ENCODE measurements around the gene LYSMD2.

Gene LYSMD2

DNA sequence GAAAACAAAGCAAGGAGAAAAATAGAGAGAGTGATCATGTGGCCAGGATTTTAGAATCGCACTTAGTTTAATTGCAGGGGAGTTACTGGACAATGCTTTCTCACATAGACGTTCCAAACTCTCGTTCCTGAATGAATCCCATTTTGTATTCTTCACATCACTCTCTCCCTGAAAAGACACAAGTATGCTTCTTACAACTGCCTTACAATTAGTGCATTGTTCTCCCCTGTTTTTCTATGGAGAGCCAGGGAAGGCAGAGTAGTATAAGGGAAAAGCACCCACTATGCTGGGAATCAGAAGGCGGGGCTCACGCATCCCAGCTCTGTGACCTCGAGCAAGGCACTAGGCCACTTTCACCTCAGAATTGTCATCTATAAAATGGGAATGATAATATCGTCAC lies 28.3 kb upstream of the LYSMD2 start:
- no peak for DNase-seq (ENCODE audit: low read depth)
- TF ChIP-seq, protein P1, sequence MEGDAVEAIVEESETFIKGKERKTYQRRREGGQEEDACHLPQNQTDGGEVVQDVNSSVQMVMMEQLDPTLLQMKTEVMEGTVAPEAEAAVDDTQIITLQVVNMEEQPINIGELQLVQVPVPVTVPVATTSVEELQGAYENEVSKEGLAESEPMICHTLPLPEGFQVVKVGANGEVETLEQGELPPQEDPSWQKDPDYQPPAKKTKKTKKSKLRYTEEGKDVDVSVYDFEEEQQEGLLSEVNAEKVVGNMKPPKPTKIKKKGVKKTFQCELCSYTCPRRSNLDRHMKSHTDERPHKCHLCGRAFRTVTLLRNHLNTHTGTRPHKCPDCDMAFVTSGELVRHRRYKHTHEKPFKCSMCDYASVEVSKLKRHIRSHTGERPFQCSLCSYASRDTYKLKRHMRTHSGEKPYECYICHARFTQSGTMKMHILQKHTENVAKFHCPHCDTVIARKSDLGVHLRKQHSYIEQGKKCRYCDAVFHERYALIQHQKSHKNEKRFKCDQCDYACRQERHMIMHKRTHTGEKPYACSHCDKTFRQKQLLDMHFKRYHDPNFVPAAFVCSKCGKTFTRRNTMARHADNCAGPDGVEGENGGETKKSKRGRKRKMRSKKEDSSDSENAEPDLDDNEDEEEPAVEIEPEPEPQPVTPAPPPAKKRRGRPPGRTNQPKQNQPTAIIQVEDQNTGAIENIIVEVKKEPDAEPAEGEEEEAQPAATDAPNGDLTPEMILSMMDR (conservative IDR thresholded peaks at IDR 0.05; ENCODE audit: control insufficient read depth, insufficient read depth, low read depth, low read length): no peak
- H3K4me3 ChIP-seq (ENCODE audit: control insufficient read depth, low read depth, low read length): no peak overlapping the region

DNA sequence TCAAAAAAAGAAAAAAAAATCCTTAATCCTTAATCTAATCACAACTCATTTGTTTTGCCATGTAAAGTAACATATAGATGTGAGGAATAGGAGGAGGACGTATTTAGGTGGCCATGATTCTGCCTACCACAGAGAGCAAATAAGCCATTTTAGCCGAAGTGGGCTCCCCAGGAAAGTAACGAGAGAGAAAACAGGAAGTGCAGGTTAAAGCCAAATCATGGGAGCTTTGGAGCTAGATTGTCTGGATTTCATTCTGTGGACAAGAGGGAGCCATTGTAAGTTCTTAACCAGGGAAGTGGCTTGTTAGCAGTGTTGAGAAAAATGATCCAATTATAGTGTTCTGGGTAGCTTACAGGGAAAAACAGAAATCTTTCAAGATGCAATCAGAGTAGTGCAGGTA lies 23.4 kb upstream of the LYSMD2 start:
- TF ChIP-seq, protein P1 (conservative IDR thresholded peaks at IDR 0.05; ENCODE audit: control insufficient read depth, insufficient read depth, low read depth, low read length): no peak
- DNase-seq (ENCODE audit: low read depth): no peak
- no peak overlapping the region for H3K4me3 ChIP-seq (ENCODE audit: control insufficient read depth, low read depth, low read length)

DNA sequence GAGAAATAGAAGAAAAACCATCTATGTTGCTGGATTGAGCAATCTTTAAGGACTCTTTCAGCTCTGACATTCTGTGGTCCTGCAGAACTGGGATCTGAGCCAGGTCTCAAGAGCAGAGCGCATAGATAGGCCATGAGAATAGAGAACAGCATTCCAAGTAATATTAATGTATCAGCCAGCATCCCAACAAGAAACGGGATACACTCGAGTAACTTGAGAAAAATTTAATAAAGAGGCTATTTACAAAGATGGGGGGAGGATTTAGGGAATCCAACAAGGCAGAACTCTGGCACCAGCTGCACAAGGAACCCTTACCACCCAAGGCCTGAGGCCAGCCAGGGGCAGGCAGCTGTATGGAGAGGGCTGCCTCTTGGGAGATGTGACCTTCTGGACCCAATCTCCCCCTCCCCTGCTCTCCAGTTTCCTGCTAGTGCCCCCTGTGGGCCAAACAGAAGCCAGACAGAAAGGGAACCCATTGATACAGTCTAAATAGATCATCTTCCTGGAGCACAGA lies 22.2 kb upstream of the LYSMD2 start:
- DNase-seq (ENCODE audit: low read depth): peak; percentile 97
- no peak overlapping the region for H3K4me3 ChIP-seq (ENCODE audit: control insufficient read depth, low read depth, low read length)
- TF ChIP-seq, protein P1 (conservative IDR thresholded peaks at IDR 0.05; ENCODE audit: control insufficient read depth, insufficient read depth, low read depth, low read length): peak; percentile 53

DNA sequence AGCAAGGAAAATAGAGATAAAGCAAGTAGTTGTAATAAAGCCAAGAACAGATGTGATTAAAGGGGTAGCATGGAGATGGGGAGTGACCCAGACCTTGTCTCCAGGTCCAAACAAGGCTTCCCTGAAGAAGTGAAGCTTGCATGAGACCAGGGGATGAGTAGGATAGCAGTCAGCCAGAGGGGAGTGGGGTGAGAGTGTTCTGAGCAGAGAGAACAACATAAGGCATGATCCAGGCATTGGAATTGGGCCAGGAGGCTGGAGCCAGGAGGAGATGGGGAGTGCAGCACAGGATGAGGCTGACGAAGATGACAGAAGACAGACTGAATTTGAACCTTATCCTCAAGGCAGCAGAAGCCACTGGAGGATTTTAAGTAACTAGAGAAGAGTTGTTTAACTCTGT lies 21.2 kb upstream of the LYSMD2 start:
- peak; percentile 97 for DNase-seq (ENCODE audit: low read depth)
- TF ChIP-seq, protein P1 (conservative IDR thresholded peaks at IDR 0.05; ENCODE audit: control insufficient read depth, insufficient read depth, low read depth, low read length): no peak
- H3K4me3 ChIP-seq (ENCODE audit: control insufficient read depth, low read depth, low read length): no peak overlapping the region

DNA sequence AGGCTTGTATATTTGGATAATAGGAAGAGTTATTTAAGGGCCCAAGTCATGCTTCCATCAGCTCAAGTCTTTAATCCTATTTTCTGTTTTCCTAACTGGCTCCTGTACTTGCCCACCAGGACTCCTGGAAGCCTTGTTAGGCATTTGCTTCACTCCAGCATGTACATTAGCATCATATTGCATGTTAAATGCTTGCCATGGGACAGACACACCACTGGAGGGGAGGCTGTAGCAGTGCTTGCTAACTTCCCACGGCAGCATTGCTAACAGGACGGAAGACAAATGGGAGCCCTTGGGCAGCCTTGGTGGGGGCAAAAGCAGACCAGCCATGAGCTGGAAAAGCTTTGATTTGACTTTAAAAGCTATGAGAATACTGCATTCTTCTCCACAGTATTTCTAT lies 20.0 kb upstream of the LYSMD2 start:
- DNase-seq (ENCODE audit: low read depth): no peak
- TF ChIP-seq, protein P1 (conservative IDR thresholded peaks at IDR 0.05; ENCODE audit: control insufficient read depth, insufficient read depth, low read depth, low read length): no peak
- no peak overlapping the region for H3K4me3 ChIP-seq (ENCODE audit: control insufficient read depth, low read depth, low read length)

DNA sequence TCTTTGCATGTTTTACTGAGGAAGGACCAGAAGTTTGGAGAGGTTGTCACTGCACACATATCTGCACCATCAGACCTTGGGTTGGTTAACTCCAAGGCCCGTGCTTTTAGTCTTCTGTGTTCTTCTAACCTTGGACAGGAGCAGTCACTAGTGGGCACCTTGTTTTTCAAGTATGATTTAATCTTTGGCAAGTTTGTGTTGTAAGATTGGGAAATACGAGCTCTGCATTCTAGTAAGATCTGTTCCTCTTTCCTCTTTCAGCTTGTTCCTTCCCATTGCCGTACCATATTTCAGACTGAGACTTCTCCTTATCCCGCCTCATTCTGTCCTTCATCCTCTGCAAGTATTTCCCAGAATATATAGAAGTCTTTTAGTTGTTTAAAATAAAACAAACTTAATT lies 19.0 kb upstream of the LYSMD2 start:
- TF ChIP-seq, protein P1 (conservative IDR thresholded peaks at IDR 0.05; ENCODE audit: control insufficient read depth, insufficient read depth, low read depth, low read length): no peak
- DNase-seq (ENCODE audit: low read depth): no peak
- H3K4me3 ChIP-seq (ENCODE audit: control insufficient read depth, low read depth, low read length): no peak overlapping the region

DNA sequence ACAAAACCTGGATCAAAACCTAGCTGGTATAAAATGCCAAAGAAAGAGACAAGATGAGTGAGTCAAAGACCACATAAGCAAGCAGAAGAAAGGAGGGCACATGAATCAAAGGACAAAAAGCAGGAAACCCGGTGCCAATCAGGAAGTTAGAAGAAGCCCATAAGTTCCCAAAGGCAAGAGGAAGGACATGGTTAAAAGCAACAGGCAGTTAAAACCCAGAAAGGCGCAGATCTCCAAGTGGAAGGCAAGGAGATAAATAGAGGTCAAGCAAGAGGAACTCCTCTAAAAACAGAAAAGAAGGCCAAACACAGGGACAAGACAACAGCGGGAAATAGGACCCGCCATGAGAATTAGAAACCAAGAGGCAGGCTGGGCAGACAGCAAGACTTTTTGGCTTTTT lies 18.3 kb upstream of the LYSMD2 start:
- TF ChIP-seq, protein P1 (conservative IDR thresholded peaks at IDR 0.05; ENCODE audit: control insufficient read depth, insufficient read depth, low read depth, low read length): no peak
- no peak overlapping the region for H3K4me3 ChIP-seq (ENCODE audit: control insufficient read depth, low read depth, low read length)
- no peak for DNase-seq (ENCODE audit: low read depth)

All from fibroblast of mammary gland (primary cell).